Measurements from ENCODE around the gene REV3L. TPM values are rescaled to one million over a fixed set of nuclear protein-coding genes. Genes with fewer than 3 reads are reported as not detected.
"Not testable (repeated sequence)": the region's sequence is repeated elsewhere in the genome, so short reads cannot be mapped to it uniquely, and the experiment has no call there.

REV3L gene
- total and polyA plus RNA-seq, 2 of the 13 experiments (the other 11 are each of a cell fraction or from before 2014, with no cell fraction given), result 12.8 to 31.3 TPM

DNA sequence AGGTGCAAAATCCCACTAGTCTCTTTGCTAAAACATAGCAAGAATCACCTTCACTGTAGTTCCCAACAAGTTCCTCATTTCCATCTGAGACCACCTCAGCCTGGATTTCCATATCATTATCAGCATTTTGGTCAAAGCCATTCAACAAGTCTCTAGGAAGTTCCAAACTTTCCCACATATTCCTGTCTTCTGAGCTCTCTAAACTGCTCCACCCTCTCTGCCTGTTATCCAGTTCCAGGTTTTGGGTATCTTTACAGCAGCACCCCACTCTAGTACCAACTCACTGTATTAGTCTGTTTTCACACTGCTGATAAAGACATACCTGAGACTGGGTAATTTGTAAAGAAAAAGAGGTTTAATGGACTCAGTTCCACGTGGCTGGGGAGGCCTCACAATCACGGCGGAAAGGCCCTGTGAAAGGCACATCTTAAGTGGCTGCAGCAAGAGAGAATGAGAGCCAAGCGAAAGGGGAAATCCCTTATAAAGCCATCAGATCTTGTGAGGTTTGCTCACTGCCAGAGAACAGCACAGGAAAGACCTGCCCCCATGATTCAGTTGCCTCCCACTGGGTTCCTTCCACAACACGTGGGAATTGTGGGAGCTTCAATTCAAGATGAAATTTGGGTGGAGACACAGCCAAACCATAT is 192.2 kb downstream of the REV3L start:
- H3K27ac ChIP-seq (ENCODE audit: extremely low read length, insufficient read depth, low read length); H3K27me3 ChIP-seq (ENCODE audit: control insufficient read depth in 1 of 2, insufficient read depth in 2 of 2, low read length in 2 of 2); DNase-seq (ENCODE audit: low spot score); H3K4me2 ChIP-seq (ENCODE audit: low read depth, low read length); H3K4me1 ChIP-seq (ENCODE audit: insufficient read depth, low read length); H3K9me3 ChIP-seq (ENCODE audit: low read length); H3K36me3 ChIP-seq (replicated peaks in 1 of 2; ENCODE audit: control insufficient read depth in 1 of 2, insufficient read depth in 2 of 2, low read length in 2 of 2); H3K9ac ChIP-seq (ENCODE audit: insufficient read depth, low read depth, low read length); FAIRE-seq; intact Hi-C loops (cut with micrococcal nuclease; ENCODE audit: unreplicated experiment); POLR2A ChIA-PET; CTCF ChIA-PET (ENCODE audit: low intra/inter-chr PET ratio, low total read pairs); H3K4me3 ChIP-seq (replicated peaks in 1 of 3; ENCODE audit: insufficient read depth in 1 of 3, low read depth in 2 of 3, low read length in 3 of 3); H3K79me2 ChIP-seq (ENCODE audit: insufficient read depth, low read length); BruUV-seq (replicated peaks); in situ Hi-C loops (cut with HindIII; ENCODE audit: extremely low pct_ligation_motif_present, low pct_unique_long_range_greater_than_20kb); H2AFZ ChIP-seq (ENCODE audit: low read length); H4K20me1 ChIP-seq (ENCODE audit: insufficient read depth, low read length); ATAC-seq: not testable (repeated sequence)
- TF ChIP-seq, protein P1, sequence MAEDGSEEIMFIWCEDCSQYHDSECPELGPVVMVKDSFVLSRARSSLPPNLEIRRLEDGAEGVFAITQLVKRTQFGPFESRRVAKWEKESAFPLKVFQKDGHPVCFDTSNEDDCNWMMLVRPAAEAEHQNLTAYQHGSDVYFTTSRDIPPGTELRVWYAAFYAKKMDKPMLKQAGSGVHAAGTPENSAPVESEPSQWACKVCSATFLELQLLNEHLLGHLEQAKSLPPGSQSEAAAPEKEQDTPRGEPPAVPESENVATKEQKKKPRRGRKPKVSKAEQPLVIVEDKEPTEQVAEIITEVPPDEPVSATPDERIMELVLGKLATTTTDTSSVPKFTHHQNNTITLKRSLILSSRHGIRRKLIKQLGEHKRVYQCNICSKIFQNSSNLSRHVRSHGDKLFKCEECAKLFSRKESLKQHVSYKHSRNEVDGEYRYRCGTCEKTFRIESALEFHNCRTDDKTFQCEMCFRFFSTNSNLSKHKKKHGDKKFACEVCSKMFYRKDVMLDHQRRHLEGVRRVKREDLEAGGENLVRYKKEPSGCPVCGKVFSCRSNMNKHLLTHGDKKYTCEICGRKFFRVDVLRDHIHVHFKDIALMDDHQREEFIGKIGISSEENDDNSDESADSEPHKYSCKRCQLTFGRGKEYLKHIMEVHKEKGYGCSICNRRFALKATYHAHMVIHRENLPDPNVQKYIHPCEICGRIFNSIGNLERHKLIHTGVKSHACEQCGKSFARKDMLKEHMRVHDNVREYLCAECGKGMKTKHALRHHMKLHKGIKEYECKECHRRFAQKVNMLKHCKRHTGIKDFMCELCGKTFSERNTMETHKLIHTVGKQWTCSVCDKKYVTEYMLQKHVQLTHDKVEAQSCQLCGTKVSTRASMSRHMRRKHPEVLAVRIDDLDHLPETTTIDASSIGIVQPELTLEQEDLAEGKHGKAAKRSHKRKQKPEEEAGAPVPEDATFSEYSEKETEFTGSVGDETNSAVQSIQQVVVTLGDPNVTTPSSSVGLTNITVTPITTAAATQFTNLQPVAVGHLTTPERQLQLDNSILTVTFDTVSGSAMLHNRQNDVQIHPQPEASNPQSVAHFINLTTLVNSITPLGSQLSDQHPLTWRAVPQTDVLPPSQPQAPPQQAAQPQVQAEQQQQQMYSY (CRISPR knock-in tag; IDR thresholded peaks at IDR 0.05), result peak; percentile 67; the same call in 1 of the 2 replicates
- 78% methylated on average over 5 of the region's 5 CpGs for WGBS (ENCODE audit: low lambda C conversion rate)

DNA sequence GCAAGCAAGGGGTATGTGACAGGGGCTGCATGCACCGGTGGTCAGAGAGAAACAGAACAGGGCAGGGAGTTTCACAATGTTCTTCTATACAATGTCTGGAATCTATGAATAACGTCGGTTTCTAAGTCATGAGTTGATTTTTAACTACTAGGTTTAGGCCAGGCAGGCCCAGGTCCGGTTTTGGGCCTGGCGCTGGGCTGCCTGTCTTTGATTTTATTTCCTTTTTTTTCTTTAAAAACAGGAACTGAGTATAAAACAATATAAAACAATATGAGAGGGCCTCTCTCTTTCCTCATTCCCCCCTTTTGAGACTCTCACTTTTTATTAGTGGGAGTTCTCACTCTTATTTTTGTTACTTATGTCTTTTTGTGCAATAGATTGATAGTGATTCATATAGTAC is 198.7 kb downstream of the REV3L start:
- H3K4me2 ChIP-seq (ENCODE audit: low read depth, low read length); FAIRE-seq; H3K4me3 ChIP-seq (replicated peaks in 1 of 3; ENCODE audit: insufficient read depth in 1 of 3, low read depth in 2 of 3, low read length in 3 of 3); H4K20me1 ChIP-seq (ENCODE audit: insufficient read depth, low read length); H3K36me3 ChIP-seq (replicated peaks in 1 of 2; ENCODE audit: control insufficient read depth in 1 of 2, insufficient read depth in 2 of 2, low read length in 2 of 2); ATAC-seq; H3K27me3 ChIP-seq (ENCODE audit: control insufficient read depth in 1 of 2, insufficient read depth in 2 of 2, low read length in 2 of 2); H3K9ac ChIP-seq (ENCODE audit: insufficient read depth, low read depth, low read length); BruUV-seq (replicated peaks); H3K79me2 ChIP-seq (ENCODE audit: insufficient read depth, low read length); H3K27ac ChIP-seq (ENCODE audit: extremely low read length, insufficient read depth, low read length); H2AFZ ChIP-seq (ENCODE audit: low read length); POLR2A ChIA-PET; CTCF ChIA-PET (ENCODE audit: low intra/inter-chr PET ratio, low total read pairs); intact Hi-C loops (cut with micrococcal nuclease; ENCODE audit: unreplicated experiment); in situ Hi-C loops (cut with HindIII; ENCODE audit: extremely low pct_ligation_motif_present, low pct_unique_long_range_greater_than_20kb); H3K9me3 ChIP-seq (ENCODE audit: low read length); DNase-seq (ENCODE audit: low spot score): not testable (repeated sequence)
- H3K4me1 ChIP-seq (ENCODE audit: insufficient read depth, low read length), result peaks cover 23% of the 10 kb centered on the region
- 44% methylated on average over 5 of the region's 5 CpGs for WGBS (ENCODE audit: low lambda C conversion rate)

Data from HepG2 (cell line).